ENCODE measurements around the gene TMEM42. TPM values are rescaled to one million over a fixed set of nuclear protein-coding genes. Genes with fewer than 3 reads are reported as not detected.

Gene TMEM42
- total RNA-seq, 1 experiment from 2014 or later: 4.8 TPM

DNA sequence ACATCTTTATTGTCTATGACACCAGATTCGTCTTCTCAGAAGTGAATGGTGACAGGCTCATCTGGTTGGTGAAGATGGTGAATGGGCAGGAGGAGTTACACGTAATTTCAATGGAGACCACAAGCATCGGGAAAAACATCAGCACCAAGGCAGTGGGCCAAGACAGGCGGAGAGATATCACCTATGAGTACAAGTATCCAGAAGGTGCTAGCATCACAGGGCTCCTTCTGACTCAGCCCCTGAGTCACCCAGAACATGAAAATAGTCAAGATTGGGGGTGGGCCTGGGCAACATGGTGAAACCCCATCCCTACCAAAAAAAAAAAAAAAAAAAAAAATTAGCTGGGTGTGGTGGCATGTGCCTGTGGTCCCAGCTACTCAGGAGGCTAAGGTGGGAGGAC, 45.3 kb downstream of the TMEM42 start:
- DNase-seq (ENCODE audit: low read depth in 1 of 2, low spot score in 2 of 2): no peak
- no peak overlapping the region for H3K4me3 ChIP-seq
- no peaks in the 10 kb centered on the region for H3K27me3 ChIP-seq (replicated peaks)
- no peaks in the 10 kb centered on the region for H3K36me3 ChIP-seq
- no peaks in the 10 kb centered on the region for H3K9me3 ChIP-seq (replicated peaks)
- H3K27ac ChIP-seq: no peak overlapping the region
- H3K4me1 ChIP-seq (replicated peaks): no peaks in the 10 kb centered on the region

- Histone ChIP-seq H3K27me3 (replicated peaks) (no peaks in the 10 kb centered on the region), H3K9me3 (replicated peaks) (no peaks in the 10 kb centered on the region), H3K4me1 (replicated peaks) (no peaks in the 10 kb centered on the region), H3K27ac (no peak overlapping the region), H3K4me3 (no peak overlapping the region), H3K36me3 (no peaks in the 10 kb centered on the region)
- no peak for DNase-seq (ENCODE audit: low read depth in 1 of 2, low spot score in 2 of 2)
Measured at GRCh38 chr3:44907612-44908011, 45.9 kb downstream of the TMEM42 start.

GRCh38 chr3:44909063-44909462, 47.4 kb downstream of the TMEM42 start:
- Histone ChIP-seq H3K27me3 (replicated peaks) (no peaks in the 10 kb centered on the region), H3K9me3 (replicated peaks) (no peaks in the 10 kb centered on the region), H3K27ac (no peak overlapping the region)

DNA sequence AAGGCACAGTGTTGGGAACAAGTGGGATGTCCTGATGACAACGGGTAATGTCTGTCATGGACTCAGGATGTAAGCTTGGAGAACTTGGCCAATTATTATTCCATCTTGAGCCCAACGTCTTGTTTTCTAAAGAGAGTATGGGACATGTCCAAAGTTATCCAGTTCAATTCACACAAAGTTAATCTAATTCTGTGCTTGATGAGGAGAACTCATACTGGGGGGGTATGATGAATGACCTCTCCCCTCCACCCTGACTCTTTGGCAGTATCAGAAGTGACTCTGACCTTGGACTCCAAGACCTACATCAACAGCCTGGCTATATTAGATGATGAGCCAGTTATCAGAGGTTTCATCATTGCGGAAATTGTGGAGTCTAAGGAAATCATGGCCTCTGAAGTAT, 49.0 kb downstream of the TMEM42 start:
- Histone ChIP-seq H3K27ac (no peak overlapping the region), H3K27me3 (replicated peaks) (no peaks in the 10 kb centered on the region), H3K9me3 (replicated peaks) (no peaks in the 10 kb centered on the region), H3K4me1 (replicated peaks) (no peaks in the 10 kb centered on the region), H3K36me3 (no peaks in the 10 kb centered on the region), H3K4me3 (no peak overlapping the region)
- DNase-seq (ENCODE audit: low read depth in 1 of 2, low spot score in 2 of 2): no peak

More at GRCh38 chr3:44909063-44909462, 47.4 kb downstream of the TMEM42 start:
- DNase-seq (ENCODE audit: low read depth in 1 of 2, low spot score in 2 of 2): no peak
- no peak overlapping the region for H3K4me3 ChIP-seq
- no peaks in the 10 kb centered on the region for H3K4me1 ChIP-seq (replicated peaks)
- no peaks in the 10 kb centered on the region for H3K36me3 ChIP-seq

DNA sequence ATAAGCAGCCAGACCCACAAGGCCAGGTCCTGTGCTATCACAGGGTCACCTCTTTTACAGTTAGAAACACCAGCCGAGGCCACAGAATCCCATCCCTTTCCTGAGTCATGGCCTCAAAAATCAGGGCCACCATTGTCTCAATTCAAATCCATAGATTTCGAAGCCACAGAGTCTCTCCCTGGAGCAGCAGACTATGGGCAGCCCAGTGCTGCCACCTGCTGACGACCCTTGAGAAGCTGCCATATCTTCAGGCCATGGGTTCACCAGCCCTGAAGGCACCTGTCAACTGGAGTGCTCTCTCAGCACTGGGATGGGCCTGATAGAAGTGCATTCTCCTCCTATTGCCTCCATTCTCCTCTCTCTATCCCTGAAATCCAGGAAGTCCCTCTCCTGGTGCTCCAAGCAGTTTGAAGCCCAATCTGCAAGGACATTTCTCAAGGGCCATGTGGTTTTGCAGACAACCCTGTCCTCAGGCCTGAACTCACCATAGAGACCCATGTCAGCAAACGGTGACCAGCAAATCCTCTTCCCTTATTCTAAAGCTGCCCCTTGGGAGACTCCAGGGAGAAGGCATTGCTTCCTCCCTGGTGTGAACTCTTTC, 52.3 kb downstream of the TMEM42 start:
- Histone ChIP-seq H3K9me3 (replicated peaks) (no peaks in the 10 kb centered on the region), H3K4me1 (replicated peaks) (no peaks in the 10 kb centered on the region), H3K4me3 (no peak overlapping the region), H3K27ac (no peak overlapping the region), H3K27me3 (replicated peaks) (no peaks in the 10 kb centered on the region), H3K36me3 (no peaks in the 10 kb centered on the region)
- DNase-seq (ENCODE audit: low read depth in 1 of 2, low spot score in 2 of 2): peak; percentile 55 to 63

- H3K36me3 ChIP-seq: no peaks in the 10 kb centered on the region
- no peaks in the 10 kb centered on the region for H3K9me3 ChIP-seq (replicated peaks)
- H3K4me3 ChIP-seq: no peak overlapping the region
- H3K27ac ChIP-seq: no peak overlapping the region
- no peak for DNase-seq (ENCODE audit: low read depth in 1 of 2, low spot score in 2 of 2)
- no peaks in the 10 kb centered on the region for H3K27me3 ChIP-seq (replicated peaks)
- no peaks in the 10 kb centered on the region for H3K4me1 ChIP-seq (replicated peaks)
Measured at GRCh38 chr3:44914936-44915335, 53.2 kb downstream of the TMEM42 start.

Other genes with a start within 250 kb of the TMEM42 start
- 12.4 and 13.1 TPM in 2 replicates for gene ZNF197, start 236.9 kb upstream of the TMEM42 start, total RNA-seq (2014; rRNA removed; shearing (Covaris generic))
- gene ZNF35, start 213.2 kb upstream of the TMEM42 start, total RNA-seq (2014; rRNA removed; shearing (Covaris generic)): 7.7 and 14.7 TPM in 2 replicates
- 0.79 TPM in 1 of 2 replicates, not detected in the other for gene ZNF502, start 149.3 kb upstream of the TMEM42 start, total RNA-seq (2014; rRNA removed; shearing (Covaris generic))
- 0.53 and 4.4 TPM in 2 replicates for gene ZNF501, start 132.3 kb upstream of the TMEM42 start, total RNA-seq (2014; rRNA removed; shearing (Covaris generic))
- 16.2 and 21.7 TPM in 2 replicates for gene KIAA1143, start 100.3 kb upstream of the TMEM42 start, total RNA-seq (2014; rRNA removed; shearing (Covaris generic))
- 26.1 and 28.9 TPM in 2 replicates for gene KIF15, start 100.1 kb upstream of the TMEM42 start, total RNA-seq (2014; rRNA removed; shearing (Covaris generic))
- gene TGM4, start 12.7 kb downstream of the TMEM42 start, total RNA-seq (2014; rRNA removed; shearing (Covaris generic)): 0.05 TPM in 1 of 2 replicates, not detected in the other
- gene ZDHHC3, start 114.3 kb downstream of the TMEM42 start, total RNA-seq (2014; rRNA removed; shearing (Covaris generic)): 48.8 and 55.3 TPM in 2 replicates
- 52.2 and 92.5 TPM in 2 replicates for gene EXOSC7, start 114.3 kb downstream of the TMEM42 start, total RNA-seq (2014; rRNA removed; shearing (Covaris generic))
- gene CLEC3B, start 164.4 kb downstream of the TMEM42 start, total RNA-seq (2014; rRNA removed; shearing (Covaris generic)): 4.4 and 11.6 TPM in 2 replicates

Data from SJSA1 (cell line).